Adrenal gland (tissue), 12 donors: ENCODE results near the gene TNIK. TPM values are rescaled to one million over a fixed set of nuclear protein-coding genes. Genes with fewer than 3 reads are reported as not detected.

Experiments used
- DNase-seq, 7 donors: peaks; one replicate each; pipeline ENCODE4 v3.0.0-alpha.2; 2019 to 2020
- H3K27ac ChIP-seq, 5 donors: fragments of 200-600 bp; sonication (generic) in 4 of 5; 1 replicate in 3 of 5; 2 replicates in 2 of 5; pipeline versions ENCODE4 v1.5.1 to v1.8.0; 2016 to 2020; ENCODE audit warnings: mild to moderate bottlenecking in 1 of 5
- H3K27me3 ChIP-seq: fragments of 200-600 bp; 2 replicates; pipeline ENCODE4 v1.8.0; 2021
- H3K36me3 ChIP-seq, 2 donors: fragments of 200-600 bp; replicated peaks in 1 of 2; 1 replicate in 1 of 2; 2 replicates in 1 of 2; pipeline versions ENCODE4 v1.5.1 to v1.8.0; 2018 to 2022
- H3K4me1 ChIP-seq, 2 donors: fragments of 200-600 bp; replicated peaks in 1 of 2; 1 replicate in 1 of 2; 2 replicates in 1 of 2; pipeline versions ENCODE4 v1.5.1 to v1.8.0; 2018 to 2021
- H3K4me3 ChIP-seq, 4 donors: fragments of 200-600 bp; sonication (generic) in 3 of 4; one replicate each; pipeline ENCODE4 v1.5.1; 2016 to 2018
- H3K9me3 ChIP-seq, 3 donors: fragments of 200-600 bp; sonication (generic) in 1 of 3; replicated peaks in 1 of 3; 1 replicate in 2 of 3; 2 replicates in 1 of 3; pipeline versions ENCODE4 v1.5.1 to v1.8.0; 2016 to 2021
- POLR2A ChIP-seq, 2 donors: fragments of 450-650 bp; IDR thresholded peaks; one replicate each; pipeline ENCODE4 v1.6.1; 2017; ENCODE audit warnings: antibody characterized with exemption in 2 of 2, mild to moderate bottlenecking in 2 of 2, moderate library complexity in 1 of 2
- WGBS, 4 donors: extraction: QIAGEN DNeasy Blood & Tissue Kit in 2 of 4; methylation state at CpG; one replicate each; pipeline versions ENCODE4 v1.1.5 to v1.1.7; 2013 to 2017; 5-methylcytosine and 5-hydroxymethylcytosine counted together
- intact Hi-C, 2 donors: fragments of 100-400 bp; cut with DNase I; formaldehyde crosslinking; loops; one replicate each; pipeline versions ENCODE4 v1.14.1 to v1.15.0; 2022 to 2023
- polyA plus RNA-seq, 3 donors: library from polyadenylated mRNA; stranded (reverse); fragments of 200-250 nt in 2 of 3; fragments of 350-450 nt in 1 of 3; fragmentation: Illumina TruSeq in 1 of 3; extraction: RNeasy Lipid Tissue Mini Kit (QIAGEN cat#74804) in 1 of 3; gene quantifications; one replicate each; pipeline ENCODE4 v1.2.3, GENCODE V29; 2013 to 2014
- total RNA-seq, 9 donors: library from RNA; depleted of rRNA in 4 of 9; stranded (reverse); fragments of >200 nt in 4 of 9; fragments of 120-200 nt in 1 of 9; fragmentation: NEBNext Ultra II Directional in 1 of 9; extraction: Animal tissue kit (Norgen Biotek cat#: 25700) in 1 of 9; gene quantifications; one replicate each; pipeline versions ENCODE4 v1.1.0 to v1.2.4, GENCODE V29; 2013 to 2023
- TF ChIP-seq, protein P1 (sequence below), 6 experiments: fragments of 450-650 bp in 4 of 6; fragments of 200-600 bp in 2 of 6; sonication (generic) in 1 of 6; IDR thresholded peaks; 1 replicate in 5 of 6; 2 replicates in 1 of 6; pipeline versions ENCODE4 v1.5.1 to v1.8.0; 2016 to 2021; ENCODE audit warnings: antibody characterized with exemption in 6 of 6, mild to moderate bottlenecking in 2 of 6, moderate library complexity in 1 of 6
- donor health status: healthy with polysubstance abuse.
- donor health status: Bipolar disorder and iron deficiency.
- donor health status: DM: yes; HTN: yes; CAD: no.
- donor health status: DM: no; HTN: no; CAD: no.
- donor health status: DM: no; HTN: no; CAD: no.
- donor health status: DM: yes; HTN: yes; CAD: no.

The TNIK gene
- total and polyA plus RNA-seq, 12 donors, result 4.9 to 33.1 (median 10.7) TPM

DNA sequence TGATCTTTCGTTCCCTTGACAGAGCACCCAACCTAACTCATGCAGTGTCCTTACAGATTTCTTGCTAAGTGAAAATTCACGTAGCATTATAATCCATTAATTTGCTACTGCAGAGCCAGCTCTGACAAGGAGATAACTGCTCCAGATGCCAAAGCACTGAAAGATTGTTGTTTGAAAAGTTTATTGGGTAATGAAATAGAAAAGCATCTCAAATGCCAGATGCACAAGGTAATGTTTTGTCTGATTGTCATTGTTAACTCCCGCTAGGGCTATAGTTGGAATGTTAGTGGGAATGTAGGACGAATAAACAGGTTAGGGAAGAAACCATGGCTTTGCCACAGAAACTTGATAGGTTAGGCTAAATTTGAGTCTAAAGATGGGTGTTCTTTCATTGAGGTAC lies 413.4 kb downstream of the TNIK start:
- no peaks in the 10 kb centered on the region for H3K4me1 ChIP-seq
- intact Hi-C loops, result loop anchor here (10.0 kb wide), 1 partner anchor 518 kb away; no protein-coding TSS in a partner anchor
- H3K9me3 ChIP-seq, result no peaks in the 10 kb centered on the region
- H3K4me3 ChIP-seq, result no peak overlapping the region
- 65 to 83% (median 75%) methylated on average over 4 of the region's 4 CpGs for WGBS, 4 donors
- TF ChIP-seq, protein P1, sequence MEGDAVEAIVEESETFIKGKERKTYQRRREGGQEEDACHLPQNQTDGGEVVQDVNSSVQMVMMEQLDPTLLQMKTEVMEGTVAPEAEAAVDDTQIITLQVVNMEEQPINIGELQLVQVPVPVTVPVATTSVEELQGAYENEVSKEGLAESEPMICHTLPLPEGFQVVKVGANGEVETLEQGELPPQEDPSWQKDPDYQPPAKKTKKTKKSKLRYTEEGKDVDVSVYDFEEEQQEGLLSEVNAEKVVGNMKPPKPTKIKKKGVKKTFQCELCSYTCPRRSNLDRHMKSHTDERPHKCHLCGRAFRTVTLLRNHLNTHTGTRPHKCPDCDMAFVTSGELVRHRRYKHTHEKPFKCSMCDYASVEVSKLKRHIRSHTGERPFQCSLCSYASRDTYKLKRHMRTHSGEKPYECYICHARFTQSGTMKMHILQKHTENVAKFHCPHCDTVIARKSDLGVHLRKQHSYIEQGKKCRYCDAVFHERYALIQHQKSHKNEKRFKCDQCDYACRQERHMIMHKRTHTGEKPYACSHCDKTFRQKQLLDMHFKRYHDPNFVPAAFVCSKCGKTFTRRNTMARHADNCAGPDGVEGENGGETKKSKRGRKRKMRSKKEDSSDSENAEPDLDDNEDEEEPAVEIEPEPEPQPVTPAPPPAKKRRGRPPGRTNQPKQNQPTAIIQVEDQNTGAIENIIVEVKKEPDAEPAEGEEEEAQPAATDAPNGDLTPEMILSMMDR (IDR thresholded peaks at IDR 0.05), result no peak
- TF ChIP-seq POLR2A (IDR thresholded peaks at IDR 0.05), result no peak
- no peak overlapping the region for H3K27ac ChIP-seq
- no peak for DNase-seq
- H3K27me3 ChIP-seq, result no peaks in the 10 kb centered on the region
- H3K36me3 ChIP-seq, result no peaks in the 10 kb centered on the region

DNA sequence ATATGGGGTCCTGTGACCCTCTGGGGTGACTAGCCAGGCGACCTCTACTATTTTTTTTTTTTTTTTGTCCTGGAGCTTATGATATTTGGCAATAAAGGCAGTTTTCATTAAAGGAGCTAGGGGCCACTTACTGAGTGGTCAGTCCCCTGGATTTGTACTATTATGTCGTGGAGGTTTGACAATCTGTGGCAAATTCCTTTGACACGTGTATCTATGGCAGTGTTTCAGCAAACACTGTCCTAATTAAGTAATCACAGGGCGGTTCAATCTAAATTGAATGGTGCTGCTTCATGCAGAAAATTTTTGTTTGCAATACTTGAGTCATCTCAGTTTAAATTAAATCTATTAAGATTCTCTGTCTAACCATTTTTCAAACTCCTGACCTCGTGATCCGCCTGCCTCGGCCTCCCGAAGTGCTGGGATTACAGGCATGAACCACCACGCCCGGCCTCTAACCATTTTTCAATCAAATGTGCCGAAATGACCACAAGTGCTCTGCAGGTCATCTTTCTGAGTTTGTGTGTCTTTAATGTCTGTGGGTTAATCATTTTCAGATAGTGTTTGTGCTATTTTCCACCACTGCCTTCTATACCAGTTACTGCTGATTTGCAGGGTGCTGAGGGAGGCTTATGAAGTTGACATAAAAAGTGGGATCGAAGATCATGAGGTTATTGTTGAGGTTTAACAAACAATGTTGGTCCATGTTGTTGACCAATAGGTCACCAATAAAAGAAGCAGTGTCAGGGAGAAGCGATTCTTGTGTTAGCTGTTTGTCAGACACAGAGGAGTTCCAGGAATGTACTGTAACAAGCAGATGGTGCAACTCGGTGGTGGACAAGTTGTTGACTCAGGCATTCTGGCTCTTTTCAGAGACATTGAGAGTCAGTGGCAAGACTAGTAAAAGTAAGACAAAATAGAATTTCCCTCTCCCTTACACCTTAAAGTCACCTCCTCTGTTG lies 415.1 kb downstream of the TNIK start:
- WGBS, 4 donors, result 87 to 89% (median 87%) methylated on average over 14 of the region's 14 CpGs

DNA sequence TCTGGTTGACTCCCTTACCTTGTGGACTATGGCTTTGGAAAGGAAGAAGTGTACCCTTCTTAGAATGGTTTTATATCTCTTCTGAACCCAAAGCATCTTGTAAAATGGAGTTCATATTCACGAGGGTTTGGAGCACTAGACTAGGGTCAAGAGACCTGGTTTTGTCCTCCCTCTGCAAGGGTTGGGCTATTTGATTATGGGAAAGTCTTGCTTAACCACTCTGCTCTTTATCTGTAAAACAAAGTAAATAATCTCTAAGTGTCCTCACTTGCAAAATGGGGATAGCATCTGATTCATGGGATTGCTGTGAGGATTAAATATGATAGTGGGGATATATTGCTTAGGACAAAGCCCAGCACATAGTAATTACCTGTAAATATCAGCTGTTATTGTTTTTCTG lies 415.8 kb downstream of the TNIK start:
- H3K9me3 ChIP-seq, result no peaks in the 10 kb centered on the region
- no peak overlapping the region for H3K27ac ChIP-seq
- H3K27me3 ChIP-seq, result no peaks in the 10 kb centered on the region
- H3K4me1 ChIP-seq, result no peaks in the 10 kb centered on the region
- no peaks in the 10 kb centered on the region for H3K36me3 ChIP-seq
- 0 to 69% (median 44%) methylated on average over 1 of the region's 1 CpG for WGBS, 4 donors
- no peak for TF ChIP-seq POLR2A (IDR thresholded peaks at IDR 0.05)
- TF ChIP-seq, protein P1 (IDR thresholded peaks at IDR 0.05), result no peak
- no peak overlapping the region for H3K4me3 ChIP-seq
- intact Hi-C loops, result loop anchor here (10.0 kb wide), 1 partner anchor 520 kb away; no protein-coding TSS in a partner anchor
- no peak for DNase-seq

More for the DNA sequence above, 415.1 kb downstream of the TNIK start:
- Histone ChIP-seq H3K27ac (no peak overlapping the region), H3K4me1 (no peaks in the 10 kb centered on the region), H3K4me3 (no peak overlapping the region), H3K36me3 (no peaks in the 10 kb centered on the region), H3K27me3 (no peaks in the 10 kb centered on the region), H3K9me3 (no peaks in the 10 kb centered on the region)
- intact Hi-C loops, result loop anchor here (10.0 kb wide), 1 partner anchor 520 kb away; no protein-coding TSS in a partner anchor
- TF ChIP-seq, protein P1 (IDR thresholded peaks at IDR 0.05), result no peak
- peak in 2 of 7 donors; percentile 11 to 31 for DNase-seq

DNA sequence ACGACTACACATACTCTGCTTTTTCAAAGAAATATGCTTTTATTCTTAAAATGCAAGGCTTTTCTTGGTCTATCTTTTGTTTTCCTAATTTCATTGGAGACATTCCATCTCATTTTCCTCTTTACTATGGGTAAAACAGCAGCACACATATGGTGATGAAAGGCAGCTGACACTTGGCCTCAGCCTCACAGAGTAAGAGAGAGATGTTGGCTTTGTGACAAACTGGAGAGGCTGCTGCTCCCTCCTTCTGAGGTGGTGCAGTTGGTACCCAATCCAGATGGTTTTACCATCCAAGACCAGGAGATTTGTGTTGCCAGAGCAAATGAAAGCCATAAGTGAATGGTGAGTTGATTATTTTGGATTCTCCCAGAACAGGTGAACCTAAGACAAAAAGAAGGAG lies 420.5 kb downstream of the TNIK start:
- 62 to 87% (median 73%) methylated on average over 1 of the region's 1 CpG for WGBS, 4 donors
- intact Hi-C loops, result loop anchor here (10.0 kb wide), 1 partner anchor 525 kb away; no protein-coding TSS in a partner anchor
- no peaks in the 10 kb centered on the region for H3K36me3 ChIP-seq
- H3K4me3 ChIP-seq, result no peak overlapping the region
- H3K4me1 ChIP-seq, result no peaks in the 10 kb centered on the region
- peaks cover 4% of the 10 kb centered on the region for H3K27me3 ChIP-seq
- TF ChIP-seq, protein P1 (IDR thresholded peaks at IDR 0.05), result no peak
- no peak for TF ChIP-seq POLR2A (IDR thresholded peaks at IDR 0.05)
- no peaks in the 10 kb centered on the region for H3K9me3 ChIP-seq
- no peak for DNase-seq
- no peak overlapping the region for H3K27ac ChIP-seq
